Measurements from ENCODE around the gene MAP4K2. TPM values are rescaled to one million over a fixed set of nuclear protein-coding genes. Genes with fewer than 3 reads are reported as not detected.

MAP4K2 gene
- total RNA-seq, 2 experiments from 2014 or later, result 69.5 to 73.9 TPM

DNA sequence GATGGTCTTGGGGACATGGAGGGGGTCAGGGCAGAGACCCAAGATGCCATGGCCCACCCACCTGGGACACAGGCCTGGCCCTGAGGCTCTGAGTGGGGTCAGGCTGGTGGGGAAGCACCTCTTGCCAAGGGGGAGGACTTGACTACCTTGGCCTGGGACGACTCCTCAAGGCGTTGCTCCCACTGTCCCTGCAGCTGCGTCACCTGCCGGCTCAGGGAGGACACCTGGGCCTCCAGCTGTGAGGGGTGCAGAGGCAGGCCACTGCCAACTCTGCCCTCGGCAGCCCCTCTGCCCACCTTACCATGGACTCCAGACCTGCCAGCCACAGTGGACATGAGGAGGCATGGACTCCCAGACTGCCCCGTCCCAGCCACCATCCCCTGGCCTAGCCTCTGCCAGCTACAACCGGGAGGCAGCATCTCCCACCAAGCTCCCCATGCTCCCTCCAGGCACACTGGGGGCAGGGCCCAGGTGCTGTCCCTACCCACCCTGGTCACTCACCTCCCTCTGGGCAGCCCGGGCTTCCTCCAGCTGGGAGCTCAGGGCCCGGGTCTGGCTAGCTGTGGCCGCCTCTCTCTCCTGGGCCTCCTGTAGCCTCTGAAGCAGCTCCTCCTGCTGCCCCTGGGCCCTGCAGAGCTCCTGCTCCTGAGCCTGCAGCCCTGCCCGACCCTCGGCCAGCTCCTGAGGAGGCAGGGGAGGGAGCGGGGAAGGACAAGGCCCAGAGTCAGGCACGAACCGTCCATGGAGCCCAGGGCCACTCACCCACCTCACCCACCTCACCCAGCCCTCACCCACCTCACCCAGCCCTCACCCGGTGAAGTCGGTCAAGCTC is 32.8 kb upstream of the MAP4K2 start:
- H3K4me3 Mint-ChIP-seq, result no peak overlapping the region
- DNase-seq, result no peak
- no peaks in the 10 kb centered on the region for H3K27me3 Mint-ChIP-seq (ENCODE audit: low read depth)
- CTCF ChIA-PET, result no interaction called here
- no peaks in the 10 kb centered on the region for H3K9me3 Mint-ChIP-seq
- H3K4me1 Mint-ChIP-seq (ENCODE audit: low read depth), result no peaks in the 10 kb centered on the region
- H3K36me3 Mint-ChIP-seq (ENCODE audit: low read depth), result no peaks in the 10 kb centered on the region
- intact Hi-C loops (cut with micrococcal nuclease), result no loop called here
- no peak overlapping the region for H3K27ac Mint-ChIP-seq

DNA sequence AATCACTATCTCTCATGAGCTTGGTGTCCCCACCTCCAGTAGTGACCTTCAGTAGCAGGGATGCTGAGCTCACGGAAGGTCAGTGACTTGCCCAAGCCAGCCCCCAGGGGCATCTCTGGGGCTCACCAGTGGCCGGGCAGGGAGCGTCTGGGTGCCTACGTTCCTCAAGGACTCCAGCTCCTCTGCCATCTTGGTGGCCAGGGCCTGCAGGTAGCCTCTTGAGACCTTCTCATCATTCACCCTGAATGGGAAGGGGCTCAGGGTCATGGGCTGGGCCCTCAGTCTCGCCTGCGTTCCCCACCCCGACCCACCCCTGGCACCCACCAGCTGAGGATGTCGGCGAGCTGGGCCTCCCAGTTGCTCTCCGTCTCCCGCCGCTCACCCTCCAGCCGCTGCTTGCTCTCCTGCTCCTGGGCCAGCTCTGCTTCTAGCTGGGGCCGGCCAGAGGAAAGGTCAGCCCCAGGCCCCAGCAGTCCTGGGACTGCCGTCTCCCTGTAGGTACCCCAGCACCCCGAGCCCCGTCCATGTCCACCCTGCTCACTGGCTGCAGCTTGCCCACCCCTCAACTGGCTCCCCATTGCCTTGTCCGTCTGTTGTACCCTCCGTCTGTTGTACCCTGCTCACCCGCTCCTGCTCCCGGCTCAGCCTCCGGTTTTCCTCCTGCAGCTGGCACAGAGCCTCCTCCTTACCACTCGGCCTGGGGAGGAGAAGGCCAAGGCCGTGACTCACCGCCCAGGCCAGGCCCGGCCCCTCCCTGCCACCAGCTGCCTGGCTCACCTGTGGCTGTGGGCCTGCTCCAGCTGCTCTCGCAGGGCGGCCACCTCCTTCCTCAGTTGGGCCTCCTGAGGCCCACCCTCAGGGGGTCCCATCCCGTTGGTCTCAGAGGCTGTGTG is 32.0 kb upstream of the MAP4K2 start:
- intact Hi-C loops (cut with micrococcal nuclease), result no loop called here
- no peak for DNase-seq
- Mint-ChIP-seq H3K27me3 (ENCODE audit: low read depth) (no peaks in the 10 kb centered on the region), H3K4me3 (no peak overlapping the region), H3K9me3 (no peaks in the 10 kb centered on the region), H3K27ac (no peak overlapping the region), H3K36me3 (ENCODE audit: low read depth) (no peaks in the 10 kb centered on the region), H3K4me1 (ENCODE audit: low read depth) (no peaks in the 10 kb centered on the region)
- CTCF ChIA-PET, result interaction anchor here (0.7 to 1.1 kb wide), 3 partner anchors 9 to 40 kb away, joined by 3 to 8 read pairs (median 3); partner anchors contain the start of gene CDC42BPG

- no peaks in the 10 kb centered on the region for H3K27me3 Mint-ChIP-seq (ENCODE audit: low read depth)
- H3K27ac Mint-ChIP-seq, result no peak overlapping the region
- no peaks in the 10 kb centered on the region for H3K9me3 Mint-ChIP-seq
- CTCF ChIA-PET, result interaction anchor here (0.7 to 1.1 kb wide), 3 partner anchors 9 to 39 kb away, joined by 3 to 8 read pairs (median 3); partner anchors contain the start of gene CDC42BPG
- DNase-seq, result no peak
- H3K4me3 Mint-ChIP-seq, result no peak overlapping the region
- H3K4me1 Mint-ChIP-seq (ENCODE audit: low read depth), result no peaks in the 10 kb centered on the region
- intact Hi-C loops (cut with micrococcal nuclease), result no loop called here
- H3K36me3 Mint-ChIP-seq (ENCODE audit: low read depth), result no peaks in the 10 kb centered on the region
Observed at GRCh38 chr11:64834031-64834722, 31.2 kb upstream of the MAP4K2 start.

DNA sequence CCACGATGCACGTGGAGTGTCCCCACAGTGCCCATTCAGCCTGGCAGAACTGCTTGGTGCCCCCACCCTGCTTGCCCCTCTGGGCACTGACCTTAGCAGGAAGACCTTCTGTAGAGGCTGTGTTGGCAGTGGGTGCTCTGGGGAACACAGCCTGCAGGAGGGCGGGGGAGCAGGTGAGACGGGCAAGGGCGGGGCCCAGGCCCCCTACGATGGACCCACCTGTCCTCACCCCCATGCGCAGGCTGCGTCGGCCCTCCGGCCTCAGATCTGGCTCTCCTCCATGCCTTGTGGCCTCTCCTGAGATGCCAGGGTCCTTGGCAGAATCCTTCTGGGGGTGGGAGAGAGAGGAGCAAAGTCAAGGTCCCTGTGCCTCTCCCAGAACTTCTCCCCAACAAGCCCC is 30.5 kb upstream of the MAP4K2 start:
- intact Hi-C loops (cut with micrococcal nuclease), result no loop called here
- H3K9me3 Mint-ChIP-seq, result no peaks in the 10 kb centered on the region
- H3K27ac Mint-ChIP-seq, result no peak overlapping the region
- DNase-seq, result no peak
- no peaks in the 10 kb centered on the region for H3K4me1 Mint-ChIP-seq (ENCODE audit: low read depth)
- CTCF ChIA-PET, result interaction anchor here (0.6 kb wide), 2 partner anchors 93 to 389 kb away, joined by 3 read pairs; no protein-coding TSS in a partner anchor
- H3K27me3 Mint-ChIP-seq (ENCODE audit: low read depth), result no peaks in the 10 kb centered on the region
- H3K36me3 Mint-ChIP-seq (ENCODE audit: low read depth), result no peaks in the 10 kb centered on the region
- H3K4me3 Mint-ChIP-seq, result no peak overlapping the region

DNA sequence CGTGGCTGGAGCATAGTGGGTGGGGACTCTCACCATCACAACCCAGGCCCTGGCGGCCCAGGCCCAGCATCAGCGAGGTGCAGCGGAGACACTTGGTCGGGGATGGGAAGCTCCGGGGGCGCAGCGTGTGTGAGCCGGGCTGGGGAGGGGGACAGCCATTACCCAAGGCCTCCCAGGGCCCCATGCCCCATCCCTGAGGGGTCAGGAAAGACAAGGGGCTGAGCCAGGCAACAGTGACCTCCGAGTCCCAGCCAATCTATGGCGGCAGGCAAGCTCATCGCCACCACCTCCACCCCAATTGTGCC is 30.1 kb upstream of the MAP4K2 start:
- Mint-ChIP-seq H3K4me3 (no peak overlapping the region), H3K4me1 (ENCODE audit: low read depth) (no peaks in the 10 kb centered on the region), H3K9me3 (no peaks in the 10 kb centered on the region), H3K36me3 (ENCODE audit: low read depth) (no peaks in the 10 kb centered on the region), H3K27ac (no peak overlapping the region), H3K27me3 (ENCODE audit: low read depth) (no peaks in the 10 kb centered on the region)
- intact Hi-C loops (cut with micrococcal nuclease), result no loop called here
- DNase-seq, result no peak
- CTCF ChIA-PET, result interaction anchor here (0.6 kb wide), 2 partner anchors 94 to 389 kb away, joined by 3 read pairs; no protein-coding TSS in a partner anchor

DNA sequence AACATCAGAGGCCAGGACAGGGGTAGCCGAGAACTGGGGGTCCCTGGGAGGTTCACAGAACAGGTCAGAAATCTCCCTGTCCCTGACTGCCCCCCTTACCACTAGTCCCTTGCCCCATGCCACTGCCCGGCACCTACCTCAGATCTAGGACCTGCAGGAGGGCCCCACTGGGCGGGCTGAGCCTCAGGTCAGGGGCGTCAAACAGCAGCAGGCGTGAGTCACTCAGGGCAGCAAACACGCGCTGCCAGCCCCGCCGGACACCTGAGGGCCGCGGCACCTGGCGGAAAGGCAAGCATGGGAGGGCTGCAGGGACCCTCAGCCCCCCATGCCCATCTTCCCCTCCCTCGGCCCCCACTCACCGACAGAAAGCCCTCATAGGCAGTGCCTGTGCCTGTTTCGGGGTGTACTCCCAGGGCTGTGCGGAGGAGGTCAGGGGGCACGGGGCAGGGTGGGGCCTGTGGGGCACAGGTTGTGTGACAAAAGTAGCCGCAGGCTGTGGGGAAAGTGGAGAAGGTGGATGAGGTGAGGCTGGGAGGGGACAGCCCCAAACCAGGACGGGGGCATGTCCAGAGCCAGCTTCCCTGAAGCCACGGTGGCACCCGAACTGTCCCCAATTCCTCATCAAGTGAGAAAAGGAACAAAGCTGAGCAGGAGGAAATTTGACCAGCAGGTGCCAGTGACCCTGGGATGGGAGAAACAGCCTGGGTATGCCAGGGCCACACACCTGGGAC is 29.6 kb upstream of the MAP4K2 start:
- no peaks in the 10 kb centered on the region for H3K36me3 Mint-ChIP-seq (ENCODE audit: low read depth)
- no peaks in the 10 kb centered on the region for H3K4me1 Mint-ChIP-seq (ENCODE audit: low read depth)
- CTCF ChIA-PET, result interaction anchor here (0.6 kb wide), 2 partner anchors 94 to 388 kb away, joined by 3 read pairs; no protein-coding TSS in a partner anchor
- H3K27ac Mint-ChIP-seq, result no peak overlapping the region
- H3K4me3 Mint-ChIP-seq, result no peak overlapping the region
- DNase-seq, result no peak
- intact Hi-C loops (cut with micrococcal nuclease), result no loop called here
- no peaks in the 10 kb centered on the region for H3K9me3 Mint-ChIP-seq
- no peaks in the 10 kb centered on the region for H3K27me3 Mint-ChIP-seq (ENCODE audit: low read depth)

GRCh38 chr11:64831411-64831891 is 28.4 kb upstream of the MAP4K2 start:
- Mint-ChIP-seq H3K9me3 (no peaks in the 10 kb centered on the region), H3K27ac (no peak overlapping the region), H3K4me3 (no peak overlapping the region), H3K36me3 (ENCODE audit: low read depth) (no peaks in the 10 kb centered on the region), H3K27me3 (ENCODE audit: low read depth) (no peaks in the 10 kb centered on the region), H3K4me1 (ENCODE audit: low read depth) (no peaks in the 10 kb centered on the region)
- no peak for DNase-seq
- intact Hi-C loops (cut with micrococcal nuclease), result no loop called here
- CTCF ChIA-PET, result no interaction called here

GRCh38 chr11:64829536-64830251 is 26.7 kb upstream of the MAP4K2 start:
- CTCF ChIA-PET, result no interaction called here
- H3K27me3 Mint-ChIP-seq (ENCODE audit: low read depth), result no peaks in the 10 kb centered on the region
- H3K27ac Mint-ChIP-seq, result no peak overlapping the region

GRCh38 chr11:64827451-64827839 is 24.4 kb upstream of the MAP4K2 start:
- intact Hi-C loops (cut with micrococcal nuclease), result no loop called here
- H3K27ac Mint-ChIP-seq, result no peak overlapping the region
- no peaks in the 10 kb centered on the region for H3K4me1 Mint-ChIP-seq (ENCODE audit: low read depth)
- H3K27me3 Mint-ChIP-seq (ENCODE audit: low read depth), result no peaks in the 10 kb centered on the region
- H3K9me3 Mint-ChIP-seq, result no peaks in the 10 kb centered on the region
- DNase-seq, result no peak
- H3K36me3 Mint-ChIP-seq (ENCODE audit: low read depth), result no peaks in the 10 kb centered on the region
- CTCF ChIA-PET, result no interaction called here
- no peak overlapping the region for H3K4me3 Mint-ChIP-seq

More at GRCh38 chr11:64829536-64830251, 26.7 kb upstream of the MAP4K2 start:
- H3K9me3 Mint-ChIP-seq, result no peaks in the 10 kb centered on the region
- no peaks in the 10 kb centered on the region for H3K4me1 Mint-ChIP-seq (ENCODE audit: low read depth)
- intact Hi-C loops (cut with micrococcal nuclease), result no loop called here
- no peak overlapping the region for H3K4me3 Mint-ChIP-seq
- DNase-seq, result no peak
- no peaks in the 10 kb centered on the region for H3K36me3 Mint-ChIP-seq (ENCODE audit: low read depth)

- H3K36me3 Mint-ChIP-seq (ENCODE audit: low read depth), result no peaks in the 10 kb centered on the region
- no peaks in the 10 kb centered on the region for H3K9me3 Mint-ChIP-seq
- H3K27me3 Mint-ChIP-seq (ENCODE audit: low read depth), result no peaks in the 10 kb centered on the region
- DNase-seq, result no peak
- CTCF ChIA-PET, result no interaction called here
- no peak overlapping the region for H3K4me3 Mint-ChIP-seq
- intact Hi-C loops (cut with micrococcal nuclease), result no loop called here
- no peak overlapping the region for H3K27ac Mint-ChIP-seq
- H3K4me1 Mint-ChIP-seq (ENCODE audit: low read depth), result no peaks in the 10 kb centered on the region
Observed at GRCh38 chr11:64826578-64827450, 23.8 kb upstream of the MAP4K2 start.

GRCh38 chr11:64826062-64826461 is 23.0 kb upstream of the MAP4K2 start:
- Mint-ChIP-seq H3K9me3 (no peaks in the 10 kb centered on the region), H3K4me3 (no peak overlapping the region), H3K27me3 (ENCODE audit: low read depth) (no peaks in the 10 kb centered on the region), H3K4me1 (ENCODE audit: low read depth) (no peaks in the 10 kb centered on the region), H3K36me3 (ENCODE audit: low read depth) (no peaks in the 10 kb centered on the region), H3K27ac (no peak overlapping the region)
- intact Hi-C loops (cut with micrococcal nuclease), result no loop called here
- CTCF ChIA-PET, result no interaction called here
- DNase-seq, result no peak
